HCT116 (cell line): ENCODE results near the gene ATXN7L1. TPM values are rescaled to one million over a fixed set of nuclear protein-coding genes. Genes with fewer than 3 reads are reported as not detected.

Experiments
- ATAC-seq: fragments of 200-7000 bp; cut with Tn5 transposase; 2 replicates; pipeline ENCODE4 v1.9.1; 2020; ENCODE audit warnings: mild to moderate bottlenecking, moderate library complexity
- BruUV-seq: library from RNA; stranded (reverse); fragments of 400-500 nt; replicated peaks from 2 replicates; lab custom pipeline; 2021; lab: Mats Ljungman, UMichigan
- CTCF ChIA-PET: fragments of 300-600 bp; sonication (Branson Sonifier 250); formaldehyde crosslinking; loops from one replicate; lab custom pipeline; 2021; ENCODE audit warnings: antibody characterized with exemption; lab: Charles Lee
- POLR2A ChIA-PET: fragments of 300-600, 350-600 bp; sonication (Branson Sonifier 250); formaldehyde crosslinking; loops from one replicate; lab custom pipeline; 2021; ENCODE audit warnings: antibody characterized with exemption; lab: Charles Lee
- RAD21 ChIA-PET, 2 experiments: fragments of 300-600 bp; sonication (Branson Sonifier 250); formaldehyde crosslinking; loops; one replicate each; lab custom pipeline; 2023; ENCODE audit warnings: low total read pairs in 2 of 2; ENCODE audit not compliant: uncharacterized antibody in 2 of 2, unreplicated experiment in 2 of 2, low non-redundant PET in 1 of 2; lab: Charles Lee
- DNase-seq: peaks from one replicate; pipeline ENCODE4 v3.0.0-alpha.2; 2010; ENCODE audit warnings: low read depth, low spot score
- H2AFZ ChIP-seq: fragments of 200-600 bp; shearing (Covaris generic), sonication (generic); 2 replicates; pipeline ENCODE4 v1.6.1; 2017; ENCODE audit warnings: low read depth, mixed run types, mixed read lengths, antibody characterized with exemption, low read length; ENCODE audit not compliant: poor library complexity, severe bottlenecking
- H3K27ac ChIP-seq: 2 replicates; pipeline ENCODE4 v1.5.1; 2012; ENCODE audit warnings: low read depth, low read length
- H3K27me3 ChIP-seq: fragments of 200-600 bp; sonication (generic); 2 replicates; pipeline ENCODE4 v1.6.1; 2016; ENCODE audit warnings: mixed run types, low read length, mixed read lengths; ENCODE audit not compliant: insufficient read depth
- H3K36me3 ChIP-seq, 2 experiments: fragments of 200-500 bp in 1 of 2; fragments of 200-600 bp in 1 of 2; sonication (Bioruptor generic) in 1 of 2; sonication (generic) in 1 of 2; 2 replicates each; pipeline versions ENCODE4 v1.5.1 to v1.6.1; 2014 to 2016; ENCODE audit warnings: low read length in 2 of 2, inconsistent platforms in 1 of 2, mixed read lengths in 1 of 2, mixed run types in 1 of 2; ENCODE audit not compliant: insufficient read depth in 2 of 2, control insufficient read depth in 1 of 2
- H3K4me1 ChIP-seq, 2 experiments: fragments of 200-600 bp in 1 of 2; sonication (generic) in 1 of 2; 2 replicates each; pipeline versions ENCODE4 v1.5.1 to v1.6.1; 2012 to 2017; ENCODE audit warnings: low read length in 2 of 2, inconsistent platforms in 1 of 2, mild to moderate bottlenecking in 1 of 2, mixed read lengths in 1 of 2, mixed run types in 1 of 2, moderate library complexity in 1 of 2; ENCODE audit not compliant: insufficient read depth in 2 of 2, control insufficient read depth in 1 of 2
- H3K4me2 ChIP-seq: fragments of 200-600 bp; sonication (generic); 2 replicates; pipeline ENCODE4 v1.6.1; 2017; ENCODE audit warnings: mixed run types, low read length, mixed read lengths
- H3K4me3 ChIP-seq, 2 experiments: fragments of 200-600 bp in 1 of 2; sonication (generic) in 1 of 2; replicated peaks in 1 of 2; 2 replicates each; pipeline ENCODE4 v1.5.1; 2011 to 2016; ENCODE audit warnings: low read length in 2 of 2, control low read depth in 1 of 2, low read depth in 1 of 2, mild to moderate bottlenecking in 1 of 2, mixed read lengths in 1 of 2, mixed run types in 1 of 2
- H3K79me2 ChIP-seq: fragments of 200-600 bp; sonication (generic); 2 replicates; pipeline ENCODE4 v1.6.1; 2017; ENCODE audit warnings: mild to moderate bottlenecking, mixed run types, low read length, moderate library complexity, mixed read lengths; ENCODE audit not compliant: insufficient read depth
- H3K9ac ChIP-seq: fragments of 200-600 bp; sonication (generic); 2 replicates; pipeline ENCODE4 v1.6.1; 2016; ENCODE audit warnings: low read length, mixed read lengths
- H3K9me2 ChIP-seq: fragments of 200-600 bp; sonication (generic), shearing (Covaris generic); 2 replicates; pipeline ENCODE4 v1.6.1; 2017; ENCODE audit warnings: mixed run types, mild to moderate bottlenecking, moderate library complexity; ENCODE audit not compliant: insufficient read depth
- H3K9me3 ChIP-seq, 2 experiments: fragments of 200-500 bp in 1 of 2; fragments of 200-600 bp in 1 of 2; sonication (Bioruptor generic) in 1 of 2; sonication (generic) in 1 of 2; 2 replicates each; pipeline ENCODE4 v1.6.1; 2014 to 2017; ENCODE audit warnings: low read length in 2 of 2, mixed read lengths in 2 of 2, inconsistent platforms in 1 of 2, low read depth in 1 of 2, mild to moderate bottlenecking in 1 of 2, mixed run types in 1 of 2, moderate library complexity in 1 of 2; ENCODE audit not compliant: control insufficient read depth in 1 of 2, insufficient read depth in 1 of 2
- H4K20me1 ChIP-seq: fragments of 200-600 bp; sonication (generic), shearing (Covaris generic); 2 replicates; pipeline ENCODE4 v1.6.1; 2017; ENCODE audit warnings: mixed run types, mild to moderate bottlenecking, moderate library complexity; ENCODE audit not compliant: insufficient read depth
- ATF3 ChIP-seq: IDR thresholded peaks from 2 replicates; pipeline ENCODE4 v1.6.1; 2012
- CBX3 ChIP-seq: IDR thresholded peaks from 2 replicates; pipeline ENCODE4 v1.6.1; 2012; ENCODE audit warnings: low read depth
- CEBPB ChIP-seq: IDR thresholded peaks from 2 replicates; pipeline ENCODE4 v1.6.1; 2012; ENCODE audit warnings: low read depth
- EGR1 ChIP-seq: IDR thresholded peaks from 2 replicates; pipeline ENCODE4 v1.6.1; 2012; ENCODE audit warnings: low read depth
- ELF1 ChIP-seq: IDR thresholded peaks from 2 replicates; pipeline ENCODE4 v1.6.1; 2012; ENCODE audit warnings: low read depth, borderline replicate concordance
- EZH2 ChIP-seq: fragments of 200-600 bp; sonication (generic); IDR thresholded peaks from 2 replicates; pipeline ENCODE4 v1.6.1; 2017; ENCODE audit warnings: antibody characterized with exemption, mixed run types
- FOSL1 ChIP-seq: IDR thresholded peaks from 2 replicates; pipeline ENCODE4 v1.6.1; 2012; ENCODE audit warnings: low read depth
- JUND ChIP-seq: IDR thresholded peaks from 2 replicates; pipeline ENCODE4 v1.6.1; 2012
- POLR2A ChIP-seq: IDR thresholded peaks from 2 replicates; pipeline ENCODE4 v1.7.0; 2011; ENCODE audit warnings: borderline replicate concordance; ENCODE audit not compliant: insufficient read depth, insufficient read length; ENCODE audit errors: extremely low read depth
- POLR2AphosphoS5 ChIP-seq: IDR thresholded peaks from 2 replicates; pipeline ENCODE4 v1.6.1; 2011; ENCODE audit warnings: mild to moderate bottlenecking, low read depth, low read length, moderate library complexity
- RAD21 ChIP-seq: IDR thresholded peaks from 2 replicates; pipeline ENCODE4 v1.6.1; 2012; ENCODE audit warnings: low read depth, mild to moderate bottlenecking
- REST ChIP-seq: IDR thresholded peaks from 2 replicates; pipeline ENCODE4 v1.6.1; 2012; ENCODE audit warnings: low read depth
- SIN3A ChIP-seq: IDR thresholded peaks from 2 replicates; pipeline ENCODE4 v1.6.1; 2012; ENCODE audit warnings: low read depth
- SP1 ChIP-seq: IDR thresholded peaks from 2 replicates; pipeline ENCODE4 v1.6.1; 2012; ENCODE audit warnings: low read depth
- YY1 ChIP-seq: IDR thresholded peaks from 2 replicates; pipeline ENCODE4 v1.6.1; 2011; ENCODE audit warnings: low read length, low read depth, moderate library complexity, mild to moderate bottlenecking; ENCODE audit not compliant: insufficient replicate concordance; ENCODE audit errors: extremely low read depth
- ZFX ChIP-seq: fragments of 450-650 bp; IDR thresholded peaks from 2 replicates; pipeline ENCODE4 v1.6.1; 2017
- ZNF274 ChIP-seq: fragments of 200-500 bp; sonication (Bioruptor generic); IDR thresholded peaks from 2 replicates; pipeline ENCODE4 v1.6.1; 2014; ENCODE audit warnings: mild to moderate bottlenecking, low read depth, low read length, inconsistent platforms
- intact Hi-C: fragments of 100-400 bp; cut with micrococcal nuclease; formaldehyde crosslinking; loops from 2 replicates; pipeline ENCODE4 v1.10.0; 2022
- total RNA-seq: library from RNA; stranded (reverse); gene quantifications from one replicate; pipeline ENCODE4 v1.2.1, GENCODE V29; 2021; ENCODE audit not compliant: unreplicated experiment
- TF ChIP-seq, protein P1 (sequence below): IDR thresholded peaks from 2 replicates; pipeline ENCODE4 v1.6.1; 2012
- TF ChIP-seq, protein P2 (sequence below): IDR thresholded peaks from 2 replicates; pipeline ENCODE4 v1.6.1; 2011; ENCODE audit warnings: mild to moderate bottlenecking, low read length, moderate library complexity; ENCODE audit not compliant: insufficient replicate concordance; ENCODE audit errors: extremely low read depth

The ATXN7L1 gene
- total RNA-seq, 1 experiment from 2014 or later, result 11.5 TPM

- Histone ChIP-seq H3K4me1 (peaks cover 8 to 10% of the 10 kb centered on the region in 2 experiments), H3K27me3 (no peaks in the 10 kb centered on the region), H3K9me3 (no peaks in the 10 kb centered on the region), H3K9me2 (no peaks in the 10 kb centered on the region), H2AFZ (no peak overlapping the region), H3K4me3 (no peak overlapping the region), H3K9ac (no peak overlapping the region), H3K4me2 (no peak overlapping the region), H4K20me1 (no peaks in the 10 kb centered on the region), H3K79me2 (no peaks in the 10 kb centered on the region), H3K27ac (no peak overlapping the region), H3K36me3 (no peaks in the 10 kb centered on the region)
- intact Hi-C loops, result no loop called here
- no TSS peak for BruUV-seq
- TF ChIP-seq ZNF274 (no peak), POLR2AphosphoS5 (no peak), EGR1 (no peak), YY1 (no peak), REST (no peak), JUND (no peak), RAD21 (no peak), EZH2 (no peak), CBX3 (no peak), CEBPB (no peak), ELF1 (no peak), FOSL1 (no peak), SIN3A (no peak), SP1 (no peak), POLR2A (no peak), ATF3 (no peak), ZFX (no peak)
- TF ChIP-seq, protein P1, sequence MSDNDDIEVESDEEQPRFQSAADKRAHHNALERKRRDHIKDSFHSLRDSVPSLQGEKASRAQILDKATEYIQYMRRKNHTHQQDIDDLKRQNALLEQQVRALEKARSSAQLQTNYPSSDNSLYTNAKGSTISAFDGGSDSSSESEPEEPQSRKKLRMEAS, result no peak
- TF ChIP-seq, protein P2, sequence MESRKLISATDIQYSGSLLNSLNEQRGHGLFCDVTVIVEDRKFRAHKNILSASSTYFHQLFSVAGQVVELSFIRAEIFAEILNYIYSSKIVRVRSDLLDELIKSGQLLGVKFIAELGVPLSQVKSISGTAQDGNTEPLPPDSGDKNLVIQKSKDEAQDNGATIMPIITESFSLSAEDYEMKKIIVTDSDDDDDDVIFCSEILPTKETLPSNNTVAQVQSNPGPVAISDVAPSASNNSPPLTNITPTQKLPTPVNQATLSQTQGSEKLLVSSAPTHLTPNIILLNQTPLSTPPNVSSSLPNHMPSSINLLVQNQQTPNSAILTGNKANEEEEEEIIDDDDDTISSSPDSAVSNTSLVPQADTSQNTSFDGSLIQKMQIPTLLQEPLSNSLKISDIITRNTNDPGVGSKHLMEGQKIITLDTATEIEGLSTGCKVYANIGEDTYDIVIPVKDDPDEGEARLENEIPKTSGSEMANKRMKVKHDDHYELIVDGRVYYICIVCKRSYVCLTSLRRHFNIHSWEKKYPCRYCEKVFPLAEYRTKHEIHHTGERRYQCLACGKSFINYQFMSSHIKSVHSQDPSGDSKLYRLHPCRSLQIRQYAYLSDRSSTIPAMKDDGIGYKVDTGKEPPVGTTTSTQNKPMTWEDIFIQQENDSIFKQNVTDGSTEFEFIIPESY, result no peak
- RAD21 ChIA-PET, result no interaction called here
- ATAC-seq (no peak), DNase-seq (no peak)
- POLR2A ChIA-PET, result no interaction called here
- CTCF ChIA-PET, result interaction anchor here (1.2 kb wide), 1 partner anchor 13 kb away, joined by 3 read pairs; no protein-coding TSS in a partner anchor
Measured at GRCh38 chr7:105643384-105643783, 233.0 kb downstream of the ATXN7L1 start.
